Dermis microvascular lymphatic vessel endothelial cell (primary cell): ENCODE data around the gene RBFA. TPM values are rescaled to one million over a fixed set of nuclear protein-coding genes. Genes with fewer than 3 reads are reported as not detected.

Experiments
- DNase-seq, 2 donors: peaks; one replicate each; pipeline versions ENCODE4 v3.0.0 to v3.0.0-alpha.2; 2010; ENCODE audit warnings: low read depth in 2 of 2
- total RNA-seq: library from RNA; depleted of rRNA; stranded (reverse); fragments of >200 nt; gene quantifications from 2 replicates; pipeline ENCODE4 v1.2.1, GENCODE V29; 2014

Gene RBFA
- total RNA-seq, 1 donor from 2014 or later, result 34.0 TPM

DNA sequence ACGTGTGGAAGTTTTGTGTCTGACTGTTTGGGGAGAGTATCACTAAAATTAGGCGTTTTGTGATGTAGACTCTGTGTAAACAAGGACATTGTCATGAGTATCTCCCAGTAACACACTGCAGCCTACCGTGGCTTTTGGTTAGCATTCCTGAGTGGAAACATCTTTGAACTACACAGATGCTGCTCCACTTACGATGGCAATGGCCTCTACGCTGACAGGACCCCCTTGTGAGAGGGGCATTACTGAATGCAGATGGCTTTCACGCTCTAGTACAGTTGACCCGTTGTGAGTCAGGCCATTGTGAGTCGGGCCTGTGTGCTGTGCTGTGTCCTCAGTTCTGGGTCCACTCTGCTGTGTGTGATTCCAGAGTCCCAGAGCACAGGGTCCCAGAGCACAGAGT lies 40.5 kb downstream of the RBFA start:
- no peak for DNase-seq

DNA sequence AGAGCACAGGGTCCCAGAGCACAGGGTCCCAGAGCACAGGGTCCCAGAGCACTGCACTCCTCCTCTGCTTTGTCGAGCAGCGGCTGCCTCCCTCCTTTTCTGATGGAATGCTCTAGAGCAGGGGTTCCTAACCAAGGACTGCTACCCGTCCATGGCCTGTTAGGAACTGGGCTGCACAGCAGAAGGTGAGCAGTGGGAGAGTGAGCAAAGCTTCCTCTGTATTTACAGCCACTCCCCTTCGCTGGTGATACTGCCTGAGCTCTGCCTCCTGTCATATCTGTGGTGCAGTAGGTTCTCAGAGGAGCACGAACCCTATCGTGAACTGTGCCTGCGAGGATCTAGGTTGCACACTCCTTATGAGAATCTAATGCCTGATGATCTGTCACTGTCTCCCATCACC lies 41.7 kb downstream of the RBFA start:
- DNase-seq, result no peak

DNA sequence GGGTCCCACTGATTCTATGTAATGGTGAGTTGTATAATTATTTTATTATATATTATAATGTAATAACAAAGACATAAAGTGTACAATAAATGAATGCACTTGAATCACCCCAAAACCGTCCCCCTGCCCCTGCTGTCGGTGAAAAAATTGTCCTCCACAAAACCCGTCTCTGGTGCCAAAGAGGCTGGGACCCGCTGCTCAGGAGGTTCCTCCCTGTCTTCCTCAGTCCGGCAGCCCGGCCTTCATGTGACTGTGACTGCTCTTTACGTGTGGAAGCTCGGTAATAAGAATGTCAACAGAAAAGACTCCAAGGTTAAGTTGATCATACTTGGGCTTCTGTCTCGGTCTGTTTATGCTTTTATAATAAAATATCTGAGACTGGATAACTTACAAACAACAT lies 42.1 kb downstream of the RBFA start:
- no peak for DNase-seq

- DNase-seq, result no peak
Observed at GRCh38 chr18:80077873-80078272, 43.6 kb downstream of the RBFA start.

Other genes with a start within 250 kb of the RBFA start
- gene KCNG2, start 236.5 kb upstream of the RBFA start, total RNA-seq, result 0.26 and 2.4 TPM in 2 replicates
- 33.2 and 47.3 TPM in 2 replicates for gene SLC66A2, start 82.8 kb upstream of the RBFA start, total RNA-seq
- 1.8 and 3.4 TPM in 2 replicates for gene HSBP1L1, start 69.8 kb upstream of the RBFA start, total RNA-seq
- 42.0 and 45.3 TPM in 2 replicates for gene TXNL4A, start 45.9 kb upstream of the RBFA start, total RNA-seq
- 12.2 and 15.2 TPM in 2 replicates for gene ADNP2, start 74.8 kb downstream of the RBFA start, total RNA-seq
- gene PARD6G, start 213.1 kb downstream of the RBFA start, total RNA-seq, result 34.7 and 93.4 TPM in 2 replicates